Embryonic facial prominence (tissue), 1 donor: ENCODE results near the gene LBH.

ENCODE experiments used
- DNase-seq: peaks from one replicate; pipeline ENCODE4 v3.0.0-alpha.2; 2016; ENCODE audit errors: extremely low spot score

Gene LBH

DNA sequence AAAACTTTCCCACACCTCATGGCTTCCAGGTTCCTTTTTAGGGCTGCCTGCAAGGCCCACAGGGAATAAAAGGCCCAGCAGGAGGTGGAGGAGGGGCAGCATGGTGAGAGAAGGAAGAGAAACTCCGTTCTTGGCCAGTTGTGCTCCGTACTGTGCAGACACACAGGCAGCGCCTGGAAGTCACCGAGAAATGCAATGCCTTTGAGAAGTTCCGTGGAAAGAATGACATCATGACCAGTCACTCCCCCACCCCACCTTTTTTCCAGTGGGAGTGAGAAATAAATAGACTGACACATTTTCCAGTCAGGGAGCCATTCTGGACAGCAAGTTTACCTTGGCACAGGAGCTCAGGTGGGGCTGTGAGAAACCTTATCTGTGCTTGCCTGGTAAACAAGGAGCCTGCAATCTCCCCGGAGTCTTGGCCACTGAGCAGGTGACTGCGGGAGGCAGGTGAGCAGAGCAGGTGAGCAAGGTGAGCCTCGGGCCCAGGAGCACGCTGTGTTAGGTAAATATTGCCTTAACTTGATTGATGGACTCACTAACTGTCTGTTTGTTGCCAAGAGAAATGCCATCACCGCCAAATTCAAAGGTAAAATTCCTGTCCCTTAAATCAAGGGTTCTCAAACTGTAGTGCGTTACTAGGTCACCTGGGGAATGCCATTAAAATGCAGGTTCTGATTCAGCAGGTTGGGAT is 13.5 kb upstream of the LBH start:
- DNase-seq, result no peak

DNA sequence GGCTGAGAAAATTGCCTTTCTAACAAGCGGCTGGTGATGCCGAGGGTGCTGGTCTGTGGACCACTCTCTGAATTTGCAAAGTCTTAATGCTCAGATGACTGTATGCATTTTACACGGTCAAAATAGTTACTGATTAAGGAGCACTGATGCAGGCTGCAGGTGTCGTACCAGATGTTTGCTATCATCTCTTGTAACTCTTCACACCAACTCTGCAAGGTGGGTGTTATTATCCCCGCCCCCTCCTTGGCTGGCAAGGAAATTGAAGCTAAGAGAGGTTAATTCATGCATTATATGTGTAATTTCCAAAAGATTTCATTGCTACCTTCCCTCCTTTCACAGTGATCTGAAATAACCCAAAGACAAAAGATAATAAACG is 13.0 kb upstream of the LBH start:
- DNase-seq, result no peak

DNA sequence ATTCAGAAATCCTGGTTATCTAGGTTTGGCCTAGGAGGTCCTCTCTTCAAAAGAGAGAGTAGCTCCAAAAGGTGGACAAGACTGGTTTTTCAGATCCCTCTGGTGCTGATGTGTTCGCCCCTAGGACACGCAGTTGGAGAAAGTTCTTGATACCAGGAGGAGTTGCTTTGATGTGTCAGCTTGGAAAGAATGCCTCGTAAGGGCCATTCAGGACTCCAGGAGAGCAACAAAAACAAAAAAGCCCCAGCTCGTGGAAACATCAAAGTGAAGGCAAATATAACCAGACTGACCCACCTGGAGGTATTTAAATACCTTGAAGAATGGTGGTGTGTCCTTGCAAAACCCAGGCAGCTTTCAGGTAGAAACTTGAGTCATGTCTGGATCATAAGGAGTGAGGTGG is 12.5 kb upstream of the LBH start:
- no peak for DNase-seq

DNA sequence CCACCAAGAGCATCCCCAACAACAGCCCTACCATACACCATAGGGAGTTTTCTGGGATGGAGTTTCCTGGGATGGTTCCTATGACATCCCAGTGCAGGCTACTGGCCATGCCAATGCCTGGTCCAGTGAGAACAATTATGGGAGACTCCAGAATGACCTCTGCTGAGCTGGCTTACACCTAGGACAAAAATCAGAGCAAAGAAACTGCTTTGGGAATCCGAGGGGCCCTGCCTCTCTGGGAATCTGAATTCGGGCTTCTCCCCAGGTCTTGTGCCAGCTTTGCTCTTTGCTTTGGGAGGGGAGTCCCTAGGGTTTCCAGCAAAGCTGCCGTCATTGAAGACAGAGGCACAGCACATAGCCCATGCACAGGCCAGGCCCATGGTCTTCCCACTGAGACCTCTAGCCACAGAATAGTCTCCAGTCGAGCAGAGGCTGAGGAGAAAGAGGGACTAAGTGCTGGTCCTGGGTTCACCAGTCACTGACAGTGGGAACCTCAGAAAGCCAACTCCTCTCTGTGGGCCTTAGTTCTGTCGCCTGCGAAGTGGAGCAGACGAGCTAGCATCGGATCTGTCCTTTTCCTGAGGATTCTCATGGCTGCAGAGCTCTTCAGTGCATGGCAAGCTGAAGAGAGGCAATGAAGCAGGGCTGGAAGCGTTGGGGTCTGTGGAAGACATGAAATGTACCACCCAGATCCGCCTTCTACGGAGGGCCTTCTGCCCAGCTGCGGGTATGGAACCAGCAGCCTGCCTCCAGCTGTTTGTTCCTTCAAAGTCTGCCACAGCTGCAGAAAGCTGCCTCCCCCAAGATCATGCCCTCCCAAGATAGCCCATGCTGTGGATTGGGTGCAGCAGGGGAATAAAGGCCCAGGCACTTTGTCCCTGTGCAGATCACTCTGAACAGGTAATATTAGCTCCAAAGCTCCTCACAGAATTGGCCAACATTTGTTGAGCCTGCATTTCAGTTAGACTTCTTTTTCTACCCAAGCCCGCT is 11.2 kb upstream of the LBH start:
- DNase-seq, result no peak

DNA sequence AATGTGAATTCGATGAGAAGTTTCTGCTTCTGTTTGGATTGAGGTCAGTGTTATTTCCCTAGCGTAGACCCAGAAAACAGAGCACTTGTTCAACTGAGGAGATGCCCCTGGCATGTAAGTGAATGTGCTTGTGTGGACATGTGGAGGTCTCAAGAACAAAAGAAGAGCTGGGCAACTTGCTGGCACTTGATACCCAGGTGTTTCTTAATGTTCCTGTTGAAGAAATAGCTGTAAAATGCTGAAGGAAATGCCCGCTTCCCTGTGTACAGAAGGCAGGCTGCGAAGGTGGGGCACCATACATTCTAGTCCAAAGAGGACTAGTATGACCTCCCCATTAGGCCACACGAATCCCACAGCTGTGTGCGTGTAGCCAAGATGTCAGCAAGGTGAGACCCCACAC is 9.8 kb upstream of the LBH start:
- no peak for DNase-seq

DNA sequence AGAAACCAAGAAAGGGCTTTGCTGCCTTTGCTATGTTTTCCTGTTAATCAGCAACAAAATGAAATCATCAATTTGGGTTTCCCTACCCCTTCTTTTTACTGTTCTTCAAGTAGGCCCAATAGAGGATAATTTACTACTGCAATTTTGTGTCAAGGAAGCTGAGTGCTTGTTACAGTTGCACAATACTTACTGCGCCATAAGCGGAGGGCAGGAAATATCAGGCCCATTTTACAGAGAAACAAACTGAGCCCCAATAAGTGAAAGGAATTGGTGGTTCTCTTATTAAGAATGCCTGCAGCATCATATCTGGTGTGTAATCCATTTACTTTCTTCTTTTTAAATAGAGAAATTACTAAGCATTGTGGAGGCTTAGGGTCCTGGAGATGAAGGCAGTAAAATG is 9.3 kb upstream of the LBH start:
- no peak for DNase-seq

DNA sequence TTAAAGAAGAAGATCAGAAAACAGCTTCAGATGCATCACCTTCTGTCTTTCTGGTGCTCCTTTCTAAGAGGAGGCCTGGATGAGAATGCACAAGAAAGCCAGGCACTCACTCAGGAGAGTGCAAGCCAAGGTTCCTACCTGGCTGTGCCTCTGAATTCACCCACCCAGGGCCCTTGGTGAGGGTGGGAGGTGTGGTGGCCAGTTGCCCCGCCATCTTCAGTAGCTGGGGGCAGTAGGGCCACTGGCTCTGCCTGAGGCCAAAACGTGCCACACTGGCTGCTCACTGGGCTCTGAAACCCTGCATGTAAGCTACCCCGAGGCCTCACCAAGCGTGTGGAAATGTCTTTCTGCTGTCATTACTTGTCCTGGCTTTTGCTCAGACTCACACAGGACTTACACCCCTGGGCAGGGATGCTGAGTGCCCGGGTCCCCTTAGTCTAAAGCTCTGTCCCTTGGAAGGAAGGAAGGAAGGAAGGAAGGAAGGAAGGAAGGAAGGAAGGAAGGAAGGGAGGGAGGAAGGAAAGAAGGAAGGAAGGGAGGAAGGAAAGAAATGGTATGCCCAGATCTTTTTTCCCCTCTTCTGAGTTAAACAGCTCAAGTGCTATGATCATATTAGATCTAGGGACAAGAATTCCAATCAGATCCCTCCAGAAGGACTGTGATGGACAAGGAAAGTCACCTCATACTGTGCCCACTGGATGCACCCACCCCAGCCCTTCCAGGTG is 8.5 kb upstream of the LBH start:
- no peak for DNase-seq

DNA sequence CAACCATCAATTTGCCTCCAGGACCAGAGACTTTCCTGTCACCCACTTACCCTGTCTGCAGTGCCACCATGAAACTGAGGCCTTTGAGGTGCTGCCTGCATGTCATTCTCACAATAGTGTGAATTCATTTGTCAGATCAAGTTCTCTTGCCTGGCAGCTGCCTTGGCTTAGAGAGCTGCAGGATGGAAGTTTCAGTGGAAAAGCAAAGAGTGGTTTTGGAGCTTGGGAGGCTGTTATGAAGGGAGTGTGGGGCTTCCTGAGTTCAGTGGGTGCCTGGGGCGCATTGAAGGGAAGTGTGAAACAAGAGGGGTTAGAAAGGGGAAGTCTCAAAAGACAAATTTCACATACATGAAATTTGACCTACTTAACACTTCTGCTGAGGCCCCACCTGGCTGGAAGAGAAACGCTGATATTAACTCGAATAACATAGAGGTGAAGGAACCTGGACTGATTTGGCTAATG is 7.9 kb upstream of the LBH start:
- no peak for DNase-seq

DNA sequence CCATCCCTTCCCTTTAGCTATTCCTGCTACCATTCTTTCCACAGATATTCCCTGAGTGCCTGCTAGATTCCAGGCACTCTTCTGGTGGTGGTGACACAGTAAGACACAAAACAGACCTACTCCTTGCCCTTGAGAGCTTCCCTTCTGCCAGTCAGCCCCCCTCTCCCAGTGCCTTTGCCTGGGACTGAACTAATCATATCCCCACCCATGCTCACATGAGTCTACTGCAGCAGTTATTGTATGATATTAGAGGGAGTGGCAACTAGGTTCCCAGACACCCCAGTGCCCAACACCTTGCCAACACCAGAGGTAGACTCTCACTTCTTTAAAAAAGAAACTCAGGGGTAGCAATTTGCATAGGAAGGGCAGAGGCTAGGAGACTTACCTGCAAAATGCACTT is 7.2 kb upstream of the LBH start:
- DNase-seq, result no peak

DNA sequence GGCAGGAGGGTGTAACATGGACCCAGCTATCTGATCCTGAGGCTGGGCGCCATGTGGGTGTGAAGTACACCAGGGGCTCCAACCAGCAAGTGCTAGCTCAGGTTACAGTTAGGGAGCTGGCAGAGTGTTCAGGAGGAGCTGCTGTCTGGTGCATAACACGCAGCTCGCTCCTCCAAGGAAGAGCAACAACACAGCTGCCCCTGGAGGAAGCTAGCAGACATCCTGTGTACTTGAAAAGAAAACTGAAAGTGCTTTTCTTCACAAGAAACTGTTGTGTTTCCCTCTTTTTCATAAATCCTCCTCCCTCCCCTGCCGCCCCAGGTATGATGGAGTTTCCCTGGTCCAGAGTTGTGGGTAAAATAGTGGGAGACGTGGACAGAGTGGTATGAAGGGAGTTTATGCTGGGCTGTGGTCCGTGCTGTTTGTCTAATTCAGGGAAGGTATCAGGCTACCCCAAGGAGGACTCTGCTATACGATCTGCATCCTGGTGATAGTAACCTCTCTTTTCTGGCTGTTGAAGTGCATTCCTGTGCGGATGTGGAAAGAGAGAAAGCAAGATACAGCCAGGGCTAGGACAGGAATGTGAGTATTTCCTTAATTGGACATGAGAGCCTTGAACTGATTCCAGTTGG is 6.1 kb upstream of the LBH start:
- peak; percentile 48 for DNase-seq

DNA sequence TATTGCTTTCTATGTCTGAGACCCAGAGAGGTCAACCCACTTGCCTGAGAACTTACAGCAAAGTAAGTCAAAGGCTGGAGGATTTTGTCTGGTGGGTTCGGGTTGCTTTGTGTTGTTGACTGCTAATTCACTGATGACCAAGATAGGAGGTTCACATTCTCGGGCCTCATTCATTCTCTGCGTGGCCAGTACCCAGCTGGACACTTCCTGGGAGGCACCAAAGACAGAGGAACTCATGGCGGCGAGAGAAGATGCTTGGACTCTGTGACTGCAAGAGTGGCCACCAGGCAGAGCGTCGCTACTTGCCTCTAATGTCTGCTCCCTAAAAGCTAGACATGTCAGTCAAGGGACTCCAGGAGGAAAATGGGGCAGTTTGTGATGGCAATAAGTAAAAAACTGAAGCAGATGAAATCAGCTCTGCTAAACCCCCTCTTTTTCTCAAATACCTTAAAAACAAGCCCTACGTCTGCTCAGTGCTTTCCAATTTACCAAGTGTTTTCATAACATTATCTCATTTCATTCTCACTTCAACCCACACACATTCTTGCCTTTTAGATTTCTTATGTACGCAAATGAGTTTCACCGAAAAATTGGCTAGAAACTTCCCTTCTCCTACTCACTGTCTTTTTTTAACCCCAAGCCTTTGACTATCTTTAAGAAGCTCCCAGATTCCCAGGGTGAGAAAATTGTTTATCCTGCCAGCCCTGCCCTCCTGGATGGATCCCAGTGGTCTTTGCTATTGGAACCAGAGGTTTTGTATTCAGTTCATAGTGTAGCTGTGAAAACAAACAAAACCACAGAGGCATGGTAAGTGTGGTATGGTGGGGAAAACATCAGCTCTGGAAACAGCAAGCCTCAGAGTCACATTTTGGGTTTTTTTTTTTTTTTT is 4.9 kb upstream of the LBH start:
- DNase-seq, result no peak

DNA sequence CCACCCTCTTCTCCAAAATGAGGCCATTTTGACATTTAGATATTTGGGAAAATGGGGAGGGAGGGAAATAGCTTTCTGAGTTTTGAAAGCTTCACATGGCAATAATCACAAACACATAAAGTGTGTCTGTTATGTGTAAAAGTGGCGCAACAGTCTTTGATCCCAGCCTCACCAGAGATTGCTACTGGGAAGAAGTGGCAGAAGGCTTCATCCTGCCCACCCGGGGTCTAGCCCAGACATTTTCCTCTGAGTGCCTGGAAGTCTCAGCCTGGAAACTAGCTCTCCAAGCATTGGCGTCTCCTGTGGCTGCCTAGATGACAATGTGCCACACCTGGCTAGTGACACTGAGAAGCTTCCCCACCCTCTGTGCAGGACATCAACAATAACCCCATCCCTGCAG is 1.7 kb upstream of the LBH start:
- no peak for DNase-seq

DNA sequence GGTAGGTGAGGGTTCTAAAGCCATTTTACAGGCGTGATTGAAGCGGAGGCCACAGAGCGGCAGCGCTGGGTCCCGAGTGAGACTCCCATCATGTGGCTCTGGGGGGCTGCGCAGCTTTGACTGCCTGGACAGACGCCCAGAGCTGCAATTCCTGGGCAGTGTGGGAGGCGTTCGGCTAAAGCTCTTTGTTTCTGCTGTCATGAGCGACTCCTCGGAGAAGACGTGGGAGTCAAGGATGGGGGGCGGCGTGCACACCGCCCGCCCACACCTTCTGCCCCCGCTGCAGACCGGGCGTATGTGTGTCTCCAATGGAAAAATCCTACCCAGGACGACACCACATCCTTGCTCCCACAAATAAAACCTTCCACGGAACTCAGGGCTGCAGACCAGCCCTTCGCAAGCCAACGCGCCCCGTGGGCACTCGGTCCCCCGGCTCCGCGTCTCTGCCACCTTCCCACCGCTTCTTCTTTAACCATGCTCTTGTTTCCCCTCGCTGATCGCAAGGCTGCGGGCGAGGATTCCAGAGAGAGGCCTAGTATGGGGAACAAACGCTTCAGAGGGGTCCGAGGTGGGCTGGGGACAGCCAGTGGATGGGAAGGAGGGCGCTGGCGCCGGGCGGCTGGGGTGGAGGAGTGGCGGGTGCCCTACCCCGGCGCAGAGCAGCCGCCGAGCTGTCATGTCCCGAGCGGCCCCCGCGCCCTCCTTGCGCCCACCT is 680 bp upstream of the LBH start:
- no peak for DNase-seq

DNA sequence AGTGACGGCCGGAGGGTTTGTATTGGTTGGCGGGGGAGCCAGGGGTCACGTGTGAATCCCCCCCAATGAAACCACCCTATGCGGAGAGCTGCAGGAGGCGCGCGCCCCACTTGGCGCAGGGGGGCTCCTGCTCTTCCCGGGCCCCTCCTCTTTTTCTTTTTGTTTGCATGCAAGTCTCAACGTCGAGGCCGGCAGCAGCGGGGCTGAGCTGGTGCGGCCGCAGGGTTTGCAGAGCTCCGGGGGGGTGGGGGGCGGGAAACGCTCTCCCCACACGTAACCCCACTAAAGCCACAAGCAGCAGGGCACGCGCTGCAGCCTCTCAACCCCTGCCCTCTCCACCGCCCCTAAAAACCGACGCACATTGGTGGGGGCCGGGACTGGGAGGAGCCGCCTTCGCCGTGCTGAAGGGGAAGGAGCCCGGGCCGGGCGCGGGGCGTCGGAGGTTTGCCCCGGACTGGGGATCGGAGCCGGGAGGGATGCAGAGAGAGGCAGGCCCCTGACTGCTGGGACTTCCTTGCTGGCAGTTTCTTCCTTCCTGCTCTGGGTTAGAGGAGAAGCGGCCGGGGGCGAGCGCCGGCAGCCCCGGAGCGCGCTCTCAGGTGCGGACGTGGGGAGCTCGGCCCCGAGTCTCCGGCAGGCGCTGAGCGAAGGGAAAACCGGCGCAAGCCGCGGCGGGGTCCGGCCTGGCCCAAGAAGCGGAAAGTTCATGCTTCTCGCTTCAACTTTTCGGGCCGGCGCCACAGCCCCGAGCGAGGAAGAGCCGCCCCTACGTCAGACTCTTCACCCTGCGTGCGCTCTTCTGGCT is 864 bp downstream of the LBH start:
- DNase-seq, result peak; percentile 84

DNA sequence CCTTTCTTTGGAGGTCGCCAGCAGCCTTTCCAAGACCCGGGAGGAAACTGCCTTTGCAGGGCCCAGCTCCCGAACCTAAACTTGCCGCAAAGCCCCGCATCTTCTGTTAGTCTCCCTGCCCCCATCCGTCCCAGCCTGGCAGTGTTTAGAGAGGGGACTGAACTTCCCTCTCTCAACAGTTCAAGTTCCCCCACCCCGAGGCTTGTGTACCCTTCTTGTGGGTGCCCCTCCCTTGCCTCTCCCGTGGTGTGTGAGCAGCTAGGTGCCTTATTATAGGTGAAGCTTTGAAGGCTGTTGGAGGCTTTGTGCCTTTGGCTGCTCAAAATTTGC is 1.4 kb downstream of the LBH start:
- DNase-seq, result no peak

DNA sequence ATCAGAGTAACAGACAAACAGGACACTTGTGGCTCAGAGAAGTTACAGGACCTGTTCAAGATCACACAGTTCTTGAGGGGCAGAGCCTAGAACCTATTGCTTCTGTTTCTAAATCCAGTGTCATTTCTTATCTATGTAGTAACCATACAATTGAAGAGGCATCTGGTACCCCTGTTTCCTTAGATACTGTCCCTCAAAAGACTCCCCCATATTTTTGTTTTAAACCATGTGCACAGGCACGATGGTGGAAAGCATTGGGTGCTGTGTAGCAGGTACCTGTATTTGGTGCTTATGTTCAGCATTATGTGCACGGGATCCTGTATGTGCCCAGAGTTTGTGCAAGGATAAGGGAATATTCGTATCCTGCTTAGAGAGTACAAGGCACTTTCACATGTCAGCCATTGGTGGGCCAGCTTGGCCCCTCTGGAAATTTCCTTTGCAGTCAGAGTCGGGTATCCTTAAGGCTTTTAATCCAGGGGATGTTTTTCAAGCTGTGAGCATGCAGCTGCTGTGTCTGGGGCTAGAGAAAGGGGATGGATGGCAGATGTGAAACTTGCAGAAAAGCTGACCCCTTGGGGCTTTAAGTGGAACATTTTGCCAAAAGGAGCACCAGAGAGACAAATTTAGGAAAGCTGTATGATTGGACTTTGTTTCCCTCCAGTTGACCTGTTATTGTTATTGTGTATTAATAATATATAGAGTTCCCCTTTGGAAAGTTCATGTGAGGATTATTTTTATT is 2.1 kb downstream of the LBH start:
- DNase-seq, result no peak

DNA sequence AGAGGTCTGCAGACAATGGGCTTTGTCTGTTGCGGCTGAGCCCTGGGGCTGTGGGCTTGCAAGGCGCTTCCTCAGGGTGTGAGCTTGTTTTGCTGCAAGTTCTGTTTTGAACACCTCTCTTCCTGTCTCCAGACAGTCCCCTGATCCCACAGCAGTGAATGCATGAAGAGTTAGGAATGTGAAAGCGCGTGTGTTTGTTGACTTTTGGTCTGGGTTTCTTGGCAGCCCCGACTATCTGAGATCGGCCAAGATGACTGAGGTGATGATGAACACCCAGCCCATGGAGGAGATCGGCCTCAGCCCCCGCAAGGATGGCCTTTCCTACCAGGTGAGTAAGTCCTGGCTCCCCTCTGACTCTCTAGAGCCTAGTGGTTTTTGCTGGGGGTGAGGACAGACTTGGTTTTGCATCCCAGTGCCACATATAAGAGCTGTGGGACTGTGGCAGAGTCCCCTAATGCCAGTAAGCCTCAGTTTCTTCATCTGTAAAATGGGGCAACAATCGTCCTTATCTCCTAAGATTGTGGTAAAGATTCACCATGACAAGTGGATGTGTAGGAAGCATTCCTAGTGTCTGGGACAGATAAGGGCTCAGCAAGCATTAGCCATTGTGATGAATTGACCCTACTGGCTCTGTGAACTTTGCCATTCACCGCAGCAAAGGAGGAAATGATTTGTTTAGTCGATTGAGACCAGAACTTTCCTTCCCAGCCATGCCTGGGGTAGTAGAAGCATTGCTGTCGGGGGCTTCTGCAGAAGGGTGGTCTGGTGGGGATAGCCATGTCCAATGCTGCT is 3.0 kb downstream of the LBH start:
- no peak for DNase-seq

DNA sequence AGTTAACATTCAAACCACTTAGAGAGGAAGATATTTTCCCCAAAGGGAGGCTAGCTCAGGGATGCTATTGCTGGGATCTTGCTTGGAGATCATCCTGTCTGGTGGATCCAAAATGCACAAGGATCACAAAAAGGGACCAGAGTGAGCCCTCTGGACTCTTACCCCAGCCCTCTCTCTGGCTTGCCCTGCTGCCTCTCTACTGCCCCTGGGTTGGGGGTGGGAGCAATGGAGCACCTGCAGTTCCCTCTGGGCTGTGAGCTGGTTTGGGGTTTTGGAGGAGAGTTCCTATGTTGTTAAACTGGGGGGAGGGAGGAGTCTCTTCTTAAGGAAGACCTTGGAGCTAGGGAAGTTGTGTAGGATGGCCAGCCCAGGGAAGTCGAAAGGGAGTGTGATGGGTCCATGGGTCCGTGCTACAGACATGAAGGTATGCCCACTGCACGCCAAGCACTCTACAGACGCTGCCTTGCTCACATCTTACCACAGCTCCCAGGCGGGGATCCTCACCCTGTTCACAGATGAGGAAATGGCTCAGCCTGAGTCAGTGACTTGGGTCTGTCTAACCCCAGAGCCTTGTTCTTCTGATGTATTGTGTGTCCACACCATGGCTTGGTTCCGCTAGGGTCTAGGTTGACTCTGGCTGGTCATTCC is 3.8 kb downstream of the LBH start:
- DNase-seq, result no peak
